ENCODE results near the gene OAS2. TPM values are rescaled to one million over a fixed set of nuclear protein-coding genes. Genes with fewer than 3 reads are reported as not detected.

The OAS2 gene
- total RNA-seq, 1 donor from 2014 or later: 0.41 TPM

DNA sequence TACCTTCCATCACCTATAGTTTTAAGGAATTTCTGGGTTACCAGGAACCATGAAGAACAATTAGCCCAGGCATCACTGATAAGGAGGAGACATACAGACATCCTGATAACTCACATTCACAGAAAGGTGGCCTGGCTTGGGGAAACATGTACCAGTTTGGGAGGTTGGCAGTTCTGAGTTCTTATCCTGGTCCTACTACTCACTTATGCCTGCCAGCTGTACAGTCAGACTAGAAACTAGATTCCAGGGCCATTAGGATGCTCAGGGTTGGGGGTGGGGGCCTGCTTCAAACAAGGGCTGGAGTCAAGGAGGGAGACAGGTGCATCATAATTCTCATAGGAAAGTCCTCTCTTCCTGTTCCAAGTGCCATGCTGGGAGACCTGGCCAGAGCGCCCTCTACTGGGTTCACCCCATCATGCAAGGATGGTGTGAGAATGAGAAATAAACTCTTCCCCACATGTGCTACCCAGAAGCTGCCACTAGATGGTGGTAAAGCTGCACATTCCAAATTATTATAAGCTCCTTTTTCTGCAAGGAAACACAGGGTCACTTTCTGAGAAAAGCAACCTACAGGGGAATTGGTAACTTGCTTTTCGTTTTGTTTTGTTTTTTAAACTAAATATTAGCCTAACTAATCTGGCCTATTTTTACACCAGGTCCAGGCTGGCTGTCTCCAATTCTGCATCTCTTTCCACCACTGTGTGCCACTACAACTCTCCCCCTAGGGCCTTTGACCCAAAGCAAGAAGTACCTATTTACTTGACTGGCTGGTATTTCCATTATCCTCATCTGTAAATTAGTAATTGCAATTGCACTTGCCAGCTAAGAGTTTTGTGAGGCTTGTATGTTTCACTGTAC lies 14.5 kb downstream of the OAS2 start:
- Mint-ChIP-seq H3K36me3 (ENCODE audit: low read depth, unreplicated experiment) (no peaks in the 10 kb centered on the region), H3K27me3 (ENCODE audit: unreplicated experiment) (peaks cover 1% of the 10 kb centered on the region), H3K4me1 (ENCODE audit: unreplicated experiment) (no peaks in the 10 kb centered on the region), H3K27ac (ENCODE audit: unreplicated experiment) (no peak overlapping the region), H3K4me3 (ENCODE audit: unreplicated experiment) (no peak overlapping the region), H3K9me3 (ENCODE audit: unreplicated experiment) (no peaks in the 10 kb centered on the region)
- peak; percentile 67 for DNase-seq (ENCODE audit: low spot score)
- TF ChIP-seq, protein P1, sequence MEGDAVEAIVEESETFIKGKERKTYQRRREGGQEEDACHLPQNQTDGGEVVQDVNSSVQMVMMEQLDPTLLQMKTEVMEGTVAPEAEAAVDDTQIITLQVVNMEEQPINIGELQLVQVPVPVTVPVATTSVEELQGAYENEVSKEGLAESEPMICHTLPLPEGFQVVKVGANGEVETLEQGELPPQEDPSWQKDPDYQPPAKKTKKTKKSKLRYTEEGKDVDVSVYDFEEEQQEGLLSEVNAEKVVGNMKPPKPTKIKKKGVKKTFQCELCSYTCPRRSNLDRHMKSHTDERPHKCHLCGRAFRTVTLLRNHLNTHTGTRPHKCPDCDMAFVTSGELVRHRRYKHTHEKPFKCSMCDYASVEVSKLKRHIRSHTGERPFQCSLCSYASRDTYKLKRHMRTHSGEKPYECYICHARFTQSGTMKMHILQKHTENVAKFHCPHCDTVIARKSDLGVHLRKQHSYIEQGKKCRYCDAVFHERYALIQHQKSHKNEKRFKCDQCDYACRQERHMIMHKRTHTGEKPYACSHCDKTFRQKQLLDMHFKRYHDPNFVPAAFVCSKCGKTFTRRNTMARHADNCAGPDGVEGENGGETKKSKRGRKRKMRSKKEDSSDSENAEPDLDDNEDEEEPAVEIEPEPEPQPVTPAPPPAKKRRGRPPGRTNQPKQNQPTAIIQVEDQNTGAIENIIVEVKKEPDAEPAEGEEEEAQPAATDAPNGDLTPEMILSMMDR (IDR thresholded peaks at IDR 0.05; ENCODE audit: unreplicated experiment): peak; percentile 98

DNA sequence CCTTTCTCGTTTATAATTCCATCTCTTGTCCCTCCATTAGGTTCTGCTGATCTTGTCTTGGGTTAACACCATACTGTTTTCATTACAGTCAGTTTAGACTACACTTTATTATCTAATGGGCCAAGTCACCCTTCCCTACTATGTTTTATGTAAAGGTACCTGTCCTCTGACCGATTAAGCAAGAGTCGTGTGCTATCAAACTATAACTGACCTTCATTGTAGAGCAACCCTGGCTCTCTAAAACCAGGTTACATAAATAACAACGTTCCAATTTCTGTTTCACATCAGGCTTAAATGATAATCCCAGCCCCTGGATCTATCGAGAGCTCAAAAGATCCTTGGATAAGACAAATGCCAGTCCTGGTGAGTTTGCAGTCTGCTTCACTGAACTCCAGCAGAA lies 16.7 kb downstream of the OAS2 start:
- TF ChIP-seq, protein P1 (IDR thresholded peaks at IDR 0.05; ENCODE audit: unreplicated experiment): no peak
- Mint-ChIP-seq H3K4me3 (ENCODE audit: unreplicated experiment) (no peak overlapping the region), H3K36me3 (ENCODE audit: low read depth, unreplicated experiment) (peaks cover 3% of the 10 kb centered on the region), H3K9me3 (ENCODE audit: unreplicated experiment) (peaks cover 5% of the 10 kb centered on the region), H3K4me1 (ENCODE audit: unreplicated experiment) (no peaks in the 10 kb centered on the region), H3K27ac (ENCODE audit: unreplicated experiment) (no peak overlapping the region), H3K27me3 (ENCODE audit: unreplicated experiment) (peaks cover 1% of the 10 kb centered on the region)
- no peak for DNase-seq (ENCODE audit: low spot score)

DNA sequence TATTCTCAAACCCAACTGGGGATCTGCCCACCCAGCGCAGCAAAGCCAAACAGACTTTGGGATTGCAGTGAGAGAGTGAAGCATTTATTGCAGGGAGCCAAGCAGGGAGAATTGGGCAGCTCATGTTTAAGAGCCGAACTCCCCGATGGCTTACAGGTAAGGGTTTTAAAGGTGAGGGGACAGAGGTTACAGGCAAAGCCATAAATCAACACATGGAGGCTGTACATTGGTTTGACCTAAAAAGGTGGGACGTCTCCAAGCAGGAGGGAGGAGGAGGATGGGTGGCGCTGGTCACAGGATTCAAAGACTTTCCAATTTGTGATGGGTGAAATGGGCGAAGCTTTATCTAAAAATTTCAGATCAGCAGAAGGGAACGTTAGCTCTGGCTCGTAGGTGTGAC lies 18.2 kb downstream of the OAS2 start:
- no peak for DNase-seq (ENCODE audit: low spot score)
- Mint-ChIP-seq H3K4me3 (ENCODE audit: unreplicated experiment) (no peak overlapping the region), H3K4me1 (ENCODE audit: unreplicated experiment) (no peaks in the 10 kb centered on the region), H3K9me3 (ENCODE audit: unreplicated experiment) (peaks cover 5% of the 10 kb centered on the region), H3K36me3 (ENCODE audit: low read depth, unreplicated experiment) (peaks cover 3% of the 10 kb centered on the region), H3K27ac (ENCODE audit: unreplicated experiment) (no peak overlapping the region), H3K27me3 (ENCODE audit: unreplicated experiment) (no peaks in the 10 kb centered on the region)
- TF ChIP-seq, protein P1 (IDR thresholded peaks at IDR 0.05; ENCODE audit: unreplicated experiment): no peak

DNA sequence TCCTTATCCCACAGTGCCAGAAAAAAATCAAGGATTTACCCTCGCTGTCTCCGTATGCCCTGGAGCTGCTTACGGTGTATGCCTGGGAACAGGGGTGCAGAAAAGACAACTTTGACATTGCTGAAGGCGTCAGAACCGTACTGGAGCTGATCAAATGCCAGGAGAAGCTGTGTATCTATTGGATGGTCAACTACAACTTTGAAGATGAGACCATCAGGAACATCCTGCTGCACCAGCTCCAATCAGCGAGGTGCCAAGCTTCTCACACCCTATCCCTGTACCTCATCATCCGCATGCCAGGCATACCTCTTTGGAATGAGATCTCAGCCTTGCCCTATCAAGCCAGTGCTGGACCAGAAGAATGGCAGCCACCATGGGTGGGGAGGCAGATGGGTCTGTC lies 19.2 kb downstream of the OAS2 start:
- Mint-ChIP-seq H3K27me3 (ENCODE audit: unreplicated experiment) (peaks cover 1% of the 10 kb centered on the region), H3K27ac (ENCODE audit: unreplicated experiment) (no peak overlapping the region), H3K4me3 (ENCODE audit: unreplicated experiment) (no peak overlapping the region), H3K36me3 (ENCODE audit: low read depth, unreplicated experiment) (peaks cover 3% of the 10 kb centered on the region), H3K4me1 (ENCODE audit: unreplicated experiment) (no peaks in the 10 kb centered on the region), H3K9me3 (ENCODE audit: unreplicated experiment) (peaks cover 5% of the 10 kb centered on the region)
- TF ChIP-seq, protein P1 (IDR thresholded peaks at IDR 0.05; ENCODE audit: unreplicated experiment): no peak
- no peak for DNase-seq (ENCODE audit: low spot score)

Data from endothelial cell (in vitro differentiated cells).